ENCODE results near the gene PALM2AKAP2. TPM values are rescaled to one million over a fixed set of nuclear protein-coding genes. Genes with fewer than 3 reads are reported as not detected.
"Not testable (repeated sequence)": the region's sequence is repeated elsewhere in the genome, so short reads cannot be mapped to it uniquely, and the experiment has no call there.

Gene PALM2AKAP2
- total RNA-seq, 6 experiments from 2014 or later = 20.1 to 35.1 (median 22.7) TPM

DNA sequence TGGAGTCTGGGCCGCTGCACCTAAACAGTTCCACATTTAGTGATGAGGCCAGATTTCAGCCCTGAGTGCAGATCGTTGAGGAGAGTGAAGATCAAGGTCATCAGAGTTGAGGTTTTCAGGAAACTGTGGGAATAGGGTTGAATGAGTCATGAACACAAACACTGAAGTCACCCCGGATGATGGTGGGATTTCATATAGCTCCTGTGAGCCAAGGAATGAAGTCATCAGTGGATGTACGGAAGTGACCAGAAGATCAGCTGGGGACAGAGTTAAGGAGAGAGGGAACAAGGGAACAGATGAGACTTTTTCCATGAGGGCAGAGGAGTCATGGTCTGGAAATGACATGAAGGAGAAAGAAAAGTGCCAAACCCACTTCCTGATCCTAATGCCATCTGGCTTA lies 36.5 kb downstream of the PALM2AKAP2 start:
- no peaks in the 10 kb centered on the region for H3K36me3 Mint-ChIP-seq (ENCODE audit: low read depth)
- no peaks in the 10 kb centered on the region for H3K27me3 Mint-ChIP-seq (ENCODE audit: insufficient read depth)
- DNase-seq = peak; percentile 98
- H3K27ac Mint-ChIP-seq = no peak overlapping the region
- peaks cover 7% of the 10 kb centered on the region for H3K4me1 Mint-ChIP-seq (ENCODE audit: low read depth)
- H3K9me3 Mint-ChIP-seq = no peaks in the 10 kb centered on the region
- TF ChIP-seq, protein P1, sequence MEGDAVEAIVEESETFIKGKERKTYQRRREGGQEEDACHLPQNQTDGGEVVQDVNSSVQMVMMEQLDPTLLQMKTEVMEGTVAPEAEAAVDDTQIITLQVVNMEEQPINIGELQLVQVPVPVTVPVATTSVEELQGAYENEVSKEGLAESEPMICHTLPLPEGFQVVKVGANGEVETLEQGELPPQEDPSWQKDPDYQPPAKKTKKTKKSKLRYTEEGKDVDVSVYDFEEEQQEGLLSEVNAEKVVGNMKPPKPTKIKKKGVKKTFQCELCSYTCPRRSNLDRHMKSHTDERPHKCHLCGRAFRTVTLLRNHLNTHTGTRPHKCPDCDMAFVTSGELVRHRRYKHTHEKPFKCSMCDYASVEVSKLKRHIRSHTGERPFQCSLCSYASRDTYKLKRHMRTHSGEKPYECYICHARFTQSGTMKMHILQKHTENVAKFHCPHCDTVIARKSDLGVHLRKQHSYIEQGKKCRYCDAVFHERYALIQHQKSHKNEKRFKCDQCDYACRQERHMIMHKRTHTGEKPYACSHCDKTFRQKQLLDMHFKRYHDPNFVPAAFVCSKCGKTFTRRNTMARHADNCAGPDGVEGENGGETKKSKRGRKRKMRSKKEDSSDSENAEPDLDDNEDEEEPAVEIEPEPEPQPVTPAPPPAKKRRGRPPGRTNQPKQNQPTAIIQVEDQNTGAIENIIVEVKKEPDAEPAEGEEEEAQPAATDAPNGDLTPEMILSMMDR (IDR thresholded peaks at IDR 0.05) = no peak
- H3K4me3 Mint-ChIP-seq = no peak overlapping the region

DNA sequence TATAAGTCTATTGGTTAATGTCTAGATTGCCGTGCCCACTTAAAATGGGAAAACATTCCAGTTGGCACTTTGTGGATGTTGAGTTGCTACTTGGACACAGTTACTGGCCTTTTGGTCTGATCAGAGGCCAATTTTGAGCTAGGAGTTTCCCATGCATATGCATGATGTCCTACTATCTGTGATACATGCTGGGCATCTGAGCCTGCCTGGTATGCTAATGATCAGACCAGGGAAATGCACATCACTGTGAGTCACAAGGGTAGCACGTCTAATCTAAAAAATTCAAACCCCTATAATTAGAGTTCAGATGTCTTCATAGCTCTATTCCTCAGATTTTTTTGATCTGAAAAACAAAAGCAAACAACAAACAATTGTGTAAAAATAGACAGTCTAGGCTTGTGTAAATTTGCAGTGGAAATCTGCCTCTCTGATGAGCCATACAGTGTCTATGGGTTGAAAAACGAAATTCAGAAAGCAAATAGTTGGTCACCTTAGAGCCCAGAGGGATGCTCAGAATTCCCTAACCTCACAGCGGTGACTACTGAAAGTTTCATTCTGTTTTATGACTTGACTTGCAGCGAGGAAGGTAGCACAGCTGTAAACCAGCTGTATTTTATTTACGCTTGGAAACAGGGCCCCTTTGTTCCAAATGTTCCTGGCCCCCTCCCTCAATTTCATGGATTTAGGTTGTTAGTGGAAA lies 37.3 kb downstream of the PALM2AKAP2 start:
- peak; percentile 75 for DNase-seq
- Mint-ChIP-seq H3K4me1 (ENCODE audit: low read depth) (peaks cover 15% of the 10 kb centered on the region), H3K9me3 (no peaks in the 10 kb centered on the region), H3K27me3 (ENCODE audit: insufficient read depth) (no peaks in the 10 kb centered on the region), H3K4me3 (peak overlapping the region; percentile 77; the same call in 1 of the 2 replicates), H3K27ac (no peak overlapping the region), H3K36me3 (ENCODE audit: low read depth) (no peaks in the 10 kb centered on the region)
- TF ChIP-seq, protein P1 (IDR thresholded peaks at IDR 0.05) = no peak

DNA sequence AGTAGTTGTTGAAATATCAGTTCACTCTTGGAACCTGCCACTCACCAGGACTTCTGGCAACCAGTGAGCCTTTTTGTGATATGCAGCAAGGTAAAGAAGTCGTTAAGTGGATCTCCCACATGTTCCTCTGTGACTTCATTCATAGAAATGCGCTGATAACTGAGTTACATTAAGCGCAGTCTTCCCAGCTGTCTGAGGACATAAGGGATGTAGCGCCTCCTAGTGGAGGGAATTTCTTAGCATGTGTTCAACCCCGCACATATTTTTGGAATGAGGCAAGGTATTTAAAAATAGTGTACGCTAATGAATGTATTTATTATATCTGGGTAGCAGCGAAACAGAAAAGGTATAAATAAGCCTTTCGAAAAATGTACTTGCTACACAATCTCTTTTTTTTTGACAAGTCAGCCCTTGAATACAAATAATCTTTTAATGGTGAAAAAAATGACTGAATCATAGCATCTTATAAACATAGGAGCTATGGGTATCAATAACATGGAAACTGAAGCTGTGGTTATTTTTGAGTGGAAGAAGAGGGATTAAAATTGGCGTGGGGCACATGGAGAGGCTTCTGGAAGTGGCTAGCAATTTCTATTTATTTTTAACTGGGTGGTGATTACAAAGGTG lies 38.0 kb downstream of the PALM2AKAP2 start:
- peak; percentile 94 for DNase-seq
- Mint-ChIP-seq H3K27ac (no peak overlapping the region; the same call in 1 of the 2 replicates), H3K4me1 (ENCODE audit: low read depth) (peaks cover 18% of the 10 kb centered on the region), H3K27me3 (ENCODE audit: insufficient read depth) (no peaks in the 10 kb centered on the region), H3K9me3 (no peaks in the 10 kb centered on the region), H3K36me3 (ENCODE audit: low read depth) (no peaks in the 10 kb centered on the region), H3K4me3 (peak overlapping the region; percentile 77; the same call in 1 of the 2 replicates)
- TF ChIP-seq, protein P1 (IDR thresholded peaks at IDR 0.05) = peak; percentile 99

DNA sequence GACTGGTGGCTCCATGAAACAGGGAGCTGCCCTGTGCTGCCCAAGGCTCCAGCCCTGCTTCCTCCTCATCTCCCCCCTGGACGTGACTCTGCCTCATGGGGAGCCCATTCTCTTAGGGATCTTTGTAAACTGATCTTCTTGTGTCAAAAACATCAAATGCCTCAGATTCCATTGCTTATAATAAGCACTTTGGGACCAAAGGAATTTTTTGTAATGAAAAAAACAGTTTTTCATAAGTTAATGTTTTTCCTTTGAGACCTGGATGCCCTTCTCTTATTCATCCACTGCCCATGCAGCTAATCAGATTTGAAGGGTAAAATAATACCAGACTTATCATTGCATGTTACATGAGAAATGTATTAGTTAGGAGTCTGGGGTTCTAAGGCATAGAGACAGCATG lies 41.7 kb downstream of the PALM2AKAP2 start:
- TF ChIP-seq, protein P1 (IDR thresholded peaks at IDR 0.05) = no peak
- Mint-ChIP-seq H3K9me3 (no peaks in the 10 kb centered on the region), H3K4me3 (peak overlapping the region; percentile 23; the same call in 1 of the 2 replicates), H3K36me3 (ENCODE audit: low read depth) (no peaks in the 10 kb centered on the region), H3K27ac (peak overlapping the region; percentile 24; the same call in 1 of the 2 replicates), H3K27me3 (ENCODE audit: insufficient read depth) (no peaks in the 10 kb centered on the region), H3K4me1 (ENCODE audit: low read depth) (peaks cover 17% of the 10 kb centered on the region)
- DNase-seq = peak; percentile 29

DNA sequence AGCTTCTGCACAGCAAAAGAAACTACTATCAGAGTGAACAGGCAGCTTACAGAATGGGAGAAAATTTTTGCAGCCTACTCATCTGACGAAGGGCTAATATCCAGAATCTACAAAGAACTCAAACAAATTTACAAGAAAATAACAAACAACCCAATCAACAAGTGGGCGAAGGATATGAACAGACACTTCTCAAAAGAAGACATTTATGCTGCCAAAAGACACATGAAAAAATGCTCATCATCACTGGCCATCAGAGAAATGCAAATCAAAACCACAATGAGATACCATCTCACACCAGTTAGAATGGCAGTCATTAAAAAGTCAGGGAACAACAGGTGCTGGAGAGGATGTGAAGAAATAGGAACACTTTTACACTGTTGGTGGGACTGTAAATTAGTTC lies 45.4 kb downstream of the PALM2AKAP2 start:
- not testable (repeated sequence) for H3K36me3 Mint-ChIP-seq (ENCODE audit: low read depth)

DNA sequence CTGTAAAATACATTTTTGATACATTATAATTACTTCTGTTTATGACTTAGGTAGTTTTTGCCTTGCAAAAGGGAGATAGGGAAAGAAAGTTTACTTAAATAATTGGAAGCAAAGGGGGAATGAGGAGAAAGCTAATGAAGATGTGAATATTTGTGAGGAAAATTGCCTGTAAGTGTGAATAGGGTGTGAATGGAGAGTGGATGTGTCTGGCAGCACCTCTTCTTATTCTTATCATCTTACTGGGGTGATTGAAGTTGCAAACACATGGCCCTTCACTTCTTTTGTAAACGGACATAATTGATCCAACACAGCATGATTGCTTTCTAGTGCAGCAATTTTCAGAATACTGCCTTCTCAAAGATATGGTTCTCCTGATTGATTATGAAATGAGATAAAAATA lies 46.6 kb downstream of the PALM2AKAP2 start:
- Mint-ChIP-seq H3K27me3 (ENCODE audit: insufficient read depth) (no peaks in the 10 kb centered on the region), H3K36me3 (ENCODE audit: low read depth) (no peaks in the 10 kb centered on the region), H3K27ac (no peak overlapping the region), H3K9me3 (no peaks in the 10 kb centered on the region), H3K4me1 (ENCODE audit: low read depth) (peaks cover 22% of the 10 kb centered on the region), H3K4me3 (no peak overlapping the region)
- TF ChIP-seq, protein P1 (IDR thresholded peaks at IDR 0.05) = no peak
- DNase-seq = no peak

More for the DNA sequence above, 45.4 kb downstream of the PALM2AKAP2 start:
- not testable (repeated sequence) for H3K4me3 Mint-ChIP-seq; H3K27me3 Mint-ChIP-seq (ENCODE audit: insufficient read depth); H3K27ac Mint-ChIP-seq; DNase-seq; H3K9me3 Mint-ChIP-seq
- peaks cover 25% of the 10 kb centered on the region for H3K4me1 Mint-ChIP-seq (ENCODE audit: low read depth)
